WERI-Rb-1 (cell line): ENCODE measurements around the gene CUL4A.

Source experiments
- DNase-seq: peaks from one replicate; pipeline ENCODE4 v3.0.0-alpha.2; 2020
- H3K27ac ChIP-seq: fragments of 250-450 bp; sonication (Bioruptor Pico); 2 replicates; pipeline ENCODE4 v1.5.1; 2020; ENCODE audit warnings: mild to moderate bottlenecking, moderate library complexity
- H3K27me3 ChIP-seq: fragments of 250-450 bp; sonication (Bioruptor Pico); 2 replicates; pipeline ENCODE4 v1.5.1; 2021; ENCODE audit warnings: mild to moderate bottlenecking, low read depth, moderate library complexity; ENCODE audit not compliant: insufficient read depth, severe bottlenecking
- H3K36me3 ChIP-seq: fragments of 250-450 bp; sonication (Bioruptor Pico); 2 replicates; pipeline ENCODE4 v1.5.1; 2020; ENCODE audit warnings: mild to moderate bottlenecking, moderate library complexity
- H3K4me3 ChIP-seq: 2 replicates; pipeline ENCODE4 v1.5.1; 2011; ENCODE audit warnings: low read depth, mild to moderate bottlenecking, control low read depth, low read length
- H3K9me3 ChIP-seq: fragments of 250-450 bp; sonication (Bioruptor Pico); 2 replicates; pipeline ENCODE4 v1.5.1; 2021; ENCODE audit warnings: mild to moderate bottlenecking, moderate library complexity; ENCODE audit not compliant: severe bottlenecking
- CTCF ChIP-seq: IDR thresholded peaks from 2 replicates; pipeline ENCODE4 v1.5.1; 2011; ENCODE audit warnings: low read depth, mild to moderate bottlenecking, control low read depth, inconsistent platforms, low read length

CUL4A gene

GRCh38 chr13:113231306-113232207 lies 22.1 kb downstream of the CUL4A start:
- no peak for TF ChIP-seq CTCF
- DNase-seq, result no peak
- Histone ChIP-seq H3K4me3 (no peak overlapping the region), H3K9me3 (no peaks in the 10 kb centered on the region), H3K36me3 (peaks cover 58% of the 10 kb centered on the region), H3K27ac (no peak overlapping the region), H3K27me3 (no peaks in the 10 kb centered on the region)

GRCh38 chr13:113232208-113233003 lies 23.0 kb downstream of the CUL4A start:
- peaks cover 58% of the 10 kb centered on the region for H3K36me3 ChIP-seq
- no peak overlapping the region for H3K4me3 ChIP-seq
- H3K9me3 ChIP-seq, result no peaks in the 10 kb centered on the region
- TF ChIP-seq CTCF, result no peak
- H3K27ac ChIP-seq, result no peak overlapping the region
- no peak for DNase-seq
- no peaks in the 10 kb centered on the region for H3K27me3 ChIP-seq

- peaks cover 56% of the 10 kb centered on the region for H3K36me3 ChIP-seq
Measured at GRCh38 chr13:113233101-113233500, 23.7 kb downstream of the CUL4A start.

GRCh38 chr13:113238536-113238935 lies 29.1 kb downstream of the CUL4A start:
- no peaks in the 10 kb centered on the region for H3K27me3 ChIP-seq
- no peak for DNase-seq
- no peaks in the 10 kb centered on the region for H3K9me3 ChIP-seq
- TF ChIP-seq CTCF, result no peak
- H3K27ac ChIP-seq, result no peak overlapping the region
- no peak overlapping the region for H3K4me3 ChIP-seq
- peaks cover 59% of the 10 kb centered on the region for H3K36me3 ChIP-seq

More at GRCh38 chr13:113233101-113233500, 23.7 kb downstream of the CUL4A start:
- H3K4me3 ChIP-seq, result no peak overlapping the region
- TF ChIP-seq CTCF, result no peak
- no peak for DNase-seq
- no peak overlapping the region for H3K27ac ChIP-seq
- no peaks in the 10 kb centered on the region for H3K27me3 ChIP-seq
- H3K9me3 ChIP-seq, result no peaks in the 10 kb centered on the region

GRCh38 chr13:113239357-113239756 lies 29.9 kb downstream of the CUL4A start:
- H3K27me3 ChIP-seq, result no peaks in the 10 kb centered on the region
- TF ChIP-seq CTCF, result no peak
- H3K9me3 ChIP-seq, result no peaks in the 10 kb centered on the region
- H3K4me3 ChIP-seq, result no peak overlapping the region
- H3K27ac ChIP-seq, result no peak overlapping the region
- no peak for DNase-seq
- H3K36me3 ChIP-seq, result peaks cover 66% of the 10 kb centered on the region
